ENCODE data around the gene GRID2.
"Not testable (repeated sequence)": the region's sequence is repeated elsewhere in the genome, so short reads cannot be mapped to it uniquely, and the experiment has no call there.

GRID2 gene

DNA sequence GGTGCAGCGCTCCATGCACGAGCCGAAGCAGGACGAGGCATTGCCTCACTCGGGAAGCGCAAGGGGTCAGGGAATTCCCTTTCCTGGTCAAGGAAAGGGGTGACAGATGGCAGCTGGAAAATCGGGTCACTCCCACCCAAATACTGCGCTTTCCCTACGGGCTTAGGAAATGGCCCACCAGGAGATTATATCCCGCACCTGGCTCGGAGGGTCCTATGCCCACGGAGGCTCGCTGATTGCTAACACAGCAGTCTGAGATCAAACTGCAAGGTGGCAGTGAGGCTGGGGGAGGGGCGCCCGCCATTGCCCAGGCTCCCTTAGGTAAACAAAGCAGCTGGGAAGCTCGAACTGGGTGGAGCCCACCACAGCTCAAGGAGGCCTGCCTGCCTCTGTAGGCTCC, 1373.2 kb downstream of the GRID2 start:
- DNase-seq (ENCODE audit: low read depth, low spot score); H3K27ac ChIP-seq: not testable (repeated sequence)

DNA sequence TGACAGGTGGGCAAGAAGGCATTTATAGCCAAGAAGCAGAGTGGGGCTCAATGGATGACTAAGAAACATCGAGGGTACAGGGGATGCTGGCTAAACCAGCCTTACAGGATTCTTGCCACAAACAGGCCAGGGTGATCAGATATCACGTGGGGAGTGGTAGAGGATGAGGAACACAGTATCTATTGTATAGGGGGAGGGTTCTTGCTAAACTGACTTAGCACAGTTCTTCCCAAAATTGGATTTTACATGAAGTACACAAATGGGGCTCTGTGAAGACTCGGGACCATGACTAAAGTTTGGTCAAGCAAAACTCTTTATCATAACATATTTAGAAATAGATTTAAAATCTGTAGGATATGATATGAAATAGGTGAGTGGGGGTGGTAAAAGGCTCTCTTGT, 1380.8 kb downstream of the GRID2 start:
- DNase-seq (ENCODE audit: low read depth, low spot score): no peak
- no peak overlapping the region for H3K27ac ChIP-seq

DNA sequence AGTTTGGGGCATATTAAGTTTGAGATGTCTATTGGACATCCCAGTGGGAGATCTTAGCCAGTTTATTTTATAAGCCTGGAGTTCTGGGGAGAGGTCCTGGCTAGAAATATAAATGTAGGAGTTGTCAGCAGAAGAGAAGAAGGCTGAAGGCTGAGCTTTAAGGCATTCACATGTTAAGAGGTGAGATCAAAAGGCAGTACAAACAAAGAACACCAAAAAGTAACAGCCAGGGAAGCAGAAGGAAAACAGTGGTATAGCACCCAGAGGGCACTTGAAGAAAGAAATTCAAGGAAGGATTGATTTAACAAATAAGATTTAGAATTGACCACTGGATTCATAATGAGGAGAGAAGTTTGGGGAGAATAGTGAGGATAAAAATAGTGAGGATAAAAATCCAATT, 1383.5 kb downstream of the GRID2 start:
- no peak for DNase-seq (ENCODE audit: low read depth, low spot score)
- no peak overlapping the region for H3K27ac ChIP-seq

DNA sequence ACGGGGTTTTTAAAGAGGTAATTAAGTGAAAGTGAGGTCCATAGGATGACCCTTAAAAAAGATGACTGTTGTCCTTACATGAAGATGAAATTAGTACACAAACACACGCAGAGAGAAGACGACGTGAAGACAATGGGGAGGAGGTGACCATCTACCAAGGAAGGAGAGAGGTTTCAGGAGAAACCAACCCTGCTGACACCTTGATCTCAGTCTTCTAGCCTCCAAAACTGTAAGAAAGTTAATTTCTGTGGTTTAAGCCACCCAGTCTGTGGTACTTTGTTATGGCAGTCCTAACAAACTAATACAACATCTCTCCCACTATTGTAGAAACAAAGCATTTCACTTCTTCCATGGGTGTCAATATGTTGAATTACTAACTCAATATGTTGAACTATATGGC, 1385.2 kb downstream of the GRID2 start:
- H3K27ac ChIP-seq: no peak overlapping the region
- DNase-seq (ENCODE audit: low read depth, low spot score): no peak

DNA sequence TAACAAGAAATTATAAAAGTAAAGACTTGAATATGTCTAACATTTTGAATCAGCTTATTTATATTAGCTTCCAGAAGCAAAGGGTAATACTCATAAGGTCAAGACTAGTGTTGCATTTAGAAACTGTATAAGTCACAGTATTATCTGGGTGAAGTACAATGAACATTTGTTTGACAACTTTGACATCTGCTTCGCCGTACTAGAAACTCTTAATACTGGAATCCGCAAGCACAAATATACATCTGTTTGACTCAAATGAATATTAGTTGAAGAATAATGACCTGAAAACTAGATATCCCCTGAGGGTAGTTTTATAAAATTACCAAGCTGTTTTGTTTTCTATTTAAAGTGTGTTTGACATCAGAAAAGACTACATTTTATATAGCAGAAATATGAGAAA, 1389.4 kb downstream of the GRID2 start:
- DNase-seq (ENCODE audit: low read depth, low spot score): no peak

DNA sequence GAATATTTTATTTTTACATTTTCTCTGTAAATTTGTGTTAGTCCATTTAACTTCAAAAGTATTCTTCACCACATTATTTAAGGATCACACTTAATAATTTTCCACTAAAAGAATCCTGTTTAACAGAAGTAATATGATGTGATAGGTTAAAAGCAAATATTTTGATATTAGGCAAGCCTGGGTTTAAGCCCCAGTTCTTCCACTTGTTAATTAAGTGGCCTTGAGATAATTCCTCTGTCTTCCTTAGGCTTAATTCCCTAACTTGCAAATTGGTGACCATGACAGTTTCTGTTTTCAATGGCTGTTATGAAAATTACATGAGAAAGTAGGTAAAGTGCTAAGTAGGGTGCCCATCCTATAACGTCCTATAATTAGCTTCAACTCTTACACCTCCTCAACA, 1394.9 kb downstream of the GRID2 start:
- no peak for DNase-seq (ENCODE audit: low read depth, low spot score)
- H3K27ac ChIP-seq: no peak overlapping the region

More for the DNA sequence above, 1389.4 kb downstream of the GRID2 start:
- H3K27ac ChIP-seq: no peak overlapping the region

DNA sequence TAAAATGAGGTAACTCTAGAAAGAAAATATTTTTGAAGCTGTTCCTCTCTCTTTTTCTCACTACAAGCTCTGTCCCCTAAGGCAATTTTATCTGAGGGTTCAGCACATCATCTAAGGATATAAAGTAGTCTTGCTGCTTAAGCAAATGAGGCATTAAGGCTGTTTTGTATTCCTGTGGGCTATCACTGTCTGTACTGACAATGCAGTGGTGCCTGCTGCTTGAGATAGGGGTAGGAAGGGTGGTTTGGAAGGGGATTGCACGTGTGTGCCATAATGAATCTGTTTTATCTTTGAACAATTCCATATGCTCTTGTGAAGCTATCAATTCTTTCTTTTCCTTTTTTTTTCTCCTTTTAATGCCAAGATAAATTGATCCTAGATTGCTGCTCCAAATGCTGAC, 1396.8 kb downstream of the GRID2 start:
- no peak overlapping the region for H3K27ac ChIP-seq
- DNase-seq (ENCODE audit: low read depth, low spot score): no peak

DNA sequence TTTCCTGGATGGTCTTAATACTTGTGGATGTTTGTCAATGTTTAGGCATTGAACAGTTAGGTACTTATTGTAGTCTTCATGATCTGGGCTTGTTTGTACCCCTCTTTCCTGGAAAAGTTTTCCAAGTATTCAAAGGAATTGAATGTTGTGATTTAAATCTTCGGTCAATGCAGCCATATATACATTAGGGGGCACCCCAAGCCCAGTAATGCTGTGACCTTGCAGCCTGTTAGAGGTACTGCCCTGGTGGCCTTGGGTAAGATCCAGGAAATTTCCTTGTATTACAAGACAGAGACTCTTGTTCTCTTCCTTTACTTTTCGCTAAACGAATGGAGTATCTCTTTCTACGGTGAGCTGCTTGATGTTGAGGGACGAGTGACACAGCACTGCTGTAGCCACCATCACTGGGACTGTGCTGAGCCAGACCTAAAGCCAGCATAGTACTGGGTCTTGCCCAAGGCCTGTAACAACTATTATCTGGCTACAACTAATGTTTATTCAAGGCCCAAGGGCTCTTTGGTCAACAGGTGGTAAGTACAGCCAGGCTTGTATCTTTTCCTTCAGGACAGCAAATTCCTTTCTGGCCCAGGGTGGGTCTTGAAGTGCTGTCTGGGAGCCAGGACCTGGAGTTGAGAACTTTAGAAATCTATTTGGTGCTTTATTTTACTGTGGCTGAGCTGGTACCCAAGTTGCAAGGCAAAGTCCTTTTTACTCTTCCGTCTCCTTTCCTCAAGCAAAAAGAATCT, 1406.5 kb downstream of the GRID2 start:
- no peak overlapping the region for H3K27ac ChIP-seq
- DNase-seq (ENCODE audit: low read depth, low spot score): no peak

DNA sequence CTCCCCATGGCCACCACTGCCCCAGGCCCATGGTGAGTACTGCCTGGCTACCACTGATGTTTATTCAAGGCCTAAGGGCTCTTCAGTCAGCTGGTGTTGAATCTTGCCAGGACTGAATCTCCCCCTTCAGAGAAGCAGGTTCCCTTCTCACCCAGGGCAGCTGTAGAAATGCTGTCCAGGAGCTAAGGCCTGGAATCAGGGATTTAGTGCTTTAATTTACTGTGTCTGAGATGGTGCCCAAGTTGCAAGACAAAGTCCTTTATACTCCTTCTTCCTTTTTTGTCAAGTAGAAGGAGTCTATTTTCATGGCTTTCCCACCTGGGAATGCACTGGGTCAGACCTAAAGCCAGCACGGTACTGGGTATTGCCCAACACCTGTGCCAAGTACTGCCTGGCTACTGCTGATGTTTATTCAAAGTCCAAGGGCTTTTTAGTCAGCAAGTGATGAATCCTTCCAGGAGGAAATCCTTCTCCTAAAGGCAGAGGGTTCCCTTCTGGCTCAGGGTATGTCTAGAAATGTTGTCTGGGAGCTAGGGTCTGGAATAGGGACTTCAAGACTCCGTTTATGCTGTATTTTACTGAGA, 1407.2 kb downstream of the GRID2 start:
- DNase-seq (ENCODE audit: low read depth, low spot score): no peak
- H3K27ac ChIP-seq: no peak overlapping the region

DNA sequence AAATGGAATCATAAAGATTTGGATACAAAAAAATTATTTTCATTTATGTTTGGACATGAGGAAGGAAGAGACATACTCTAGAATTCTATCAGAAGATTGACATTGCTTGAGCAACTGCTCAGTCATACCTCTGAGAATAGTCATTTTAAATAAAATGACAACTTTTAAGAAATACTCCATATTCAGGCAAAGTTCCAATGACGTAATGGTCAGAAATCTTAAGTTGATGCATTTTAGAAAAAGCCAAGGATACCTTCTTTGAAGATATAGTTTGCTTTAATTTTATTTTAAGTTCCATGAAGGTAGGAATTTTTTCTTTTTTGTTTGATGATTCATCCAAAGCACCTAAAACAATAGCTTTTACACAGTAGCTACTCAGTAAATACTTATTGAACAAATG, 1414.5 kb downstream of the GRID2 start:
- H3K27ac ChIP-seq: no peak overlapping the region
- DNase-seq (ENCODE audit: low read depth, low spot score): no peak

DNA sequence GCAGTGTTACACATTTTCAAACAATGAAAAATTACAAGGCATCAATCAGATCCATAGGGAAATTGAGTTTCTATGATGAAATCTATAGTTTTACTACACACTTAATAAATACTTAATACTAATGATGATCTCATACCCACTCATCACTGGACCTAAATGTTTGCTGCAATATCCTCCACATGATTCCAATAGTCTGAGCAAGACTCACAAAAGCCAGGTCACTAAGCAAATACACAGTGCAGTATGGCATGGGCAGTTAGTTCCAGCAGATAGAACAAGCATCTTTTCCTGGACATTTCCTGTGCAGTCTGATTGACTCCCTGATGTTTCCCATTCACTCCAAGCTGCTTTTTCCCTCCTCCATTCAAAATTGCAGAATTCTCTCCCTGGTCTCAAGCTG, 1415.8 kb downstream of the GRID2 start:
- DNase-seq (ENCODE audit: low read depth, low spot score): no peak

DNA sequence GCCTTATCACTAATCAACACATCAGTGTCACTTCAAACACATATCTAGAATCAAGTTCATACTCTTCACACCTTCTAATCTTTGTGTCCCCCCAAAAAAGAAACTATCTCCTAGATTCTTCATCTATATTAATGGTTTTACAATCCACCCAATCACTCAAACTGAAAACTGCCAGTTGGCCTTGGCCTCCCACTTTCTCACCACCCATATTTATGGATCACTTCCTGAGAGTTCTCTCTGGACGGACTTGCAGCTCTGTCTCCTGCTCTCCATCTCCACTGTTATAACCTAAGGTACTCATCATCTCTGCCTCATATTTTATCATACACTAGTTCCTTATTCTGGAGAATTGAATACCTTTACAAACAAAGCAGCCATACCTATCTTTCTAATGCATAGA, 1418.7 kb downstream of the GRID2 start:
- DNase-seq (ENCODE audit: low read depth, low spot score): no peak
- no peak overlapping the region for H3K27ac ChIP-seq

More for the DNA sequence above, 1415.8 kb downstream of the GRID2 start:
- H3K27ac ChIP-seq: no peak overlapping the region

DNA sequence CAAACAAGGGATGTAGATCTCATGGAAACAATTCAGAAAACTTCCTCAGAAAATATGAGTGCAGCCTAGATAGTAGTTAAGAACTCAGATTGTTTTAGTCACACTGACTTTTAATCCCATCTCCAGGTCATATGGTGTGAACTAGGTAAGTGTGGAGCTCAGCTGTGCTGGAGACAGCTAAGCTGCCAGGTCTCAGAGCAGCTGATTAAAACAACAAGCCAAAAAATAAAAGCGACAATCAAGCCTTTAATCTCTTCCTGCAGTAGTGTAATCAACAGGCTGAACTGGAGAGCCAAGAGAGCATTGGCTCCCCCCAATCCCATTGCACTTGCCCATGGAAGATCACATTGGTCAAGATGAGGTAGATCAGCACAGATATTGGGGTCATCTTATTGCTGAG, 1426.5 kb downstream of the GRID2 start:
- H3K27ac ChIP-seq: no peak overlapping the region
- DNase-seq (ENCODE audit: low read depth, low spot score): no peak

DNA sequence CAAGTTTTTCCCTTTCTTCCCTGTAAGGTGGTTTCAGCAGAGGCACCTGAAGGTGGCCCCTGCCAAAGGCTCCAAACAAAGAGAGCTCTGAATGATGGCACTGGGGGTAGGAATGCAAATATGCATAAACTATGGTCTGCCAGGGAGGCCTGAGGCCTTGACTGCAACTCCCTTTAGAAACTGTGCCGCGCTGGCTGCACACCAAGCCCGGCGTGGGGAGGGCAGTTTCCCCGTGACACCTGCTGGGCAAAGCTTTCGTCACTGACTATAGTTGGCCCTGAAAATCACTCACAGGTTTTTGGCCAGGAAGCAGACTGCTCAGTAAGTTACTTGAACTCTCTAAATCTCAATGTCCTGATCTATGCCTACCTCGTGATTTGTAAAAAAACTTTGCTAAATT, 1427.0 kb downstream of the GRID2 start:
- no peak overlapping the region for H3K27ac ChIP-seq

DNA sequence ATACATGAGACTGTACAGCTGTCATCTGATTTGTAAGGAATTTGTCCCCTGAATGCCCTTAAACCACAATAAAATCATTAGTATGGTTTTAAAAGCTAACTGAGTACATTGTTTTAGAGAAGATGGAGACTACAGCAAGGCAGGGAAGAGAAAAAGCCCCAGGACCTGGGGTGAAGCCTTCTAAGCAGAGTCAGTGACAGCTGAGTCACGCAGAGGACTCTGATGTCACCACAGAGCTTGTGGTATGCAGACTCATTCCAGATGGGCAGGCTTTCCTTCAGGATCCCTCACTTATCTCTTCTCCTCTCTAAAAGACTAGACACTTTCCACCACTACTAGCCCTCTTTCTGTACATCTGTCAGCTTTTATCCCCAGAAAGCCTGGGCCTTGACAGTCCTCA, 1427.7 kb downstream of the GRID2 start:
- H3K27ac ChIP-seq: no peak overlapping the region
- DNase-seq (ENCODE audit: low read depth, low spot score): no peak

More for the DNA sequence above, 1427.0 kb downstream of the GRID2 start:
- DNase-seq (ENCODE audit: low read depth, low spot score): no peak

DNA sequence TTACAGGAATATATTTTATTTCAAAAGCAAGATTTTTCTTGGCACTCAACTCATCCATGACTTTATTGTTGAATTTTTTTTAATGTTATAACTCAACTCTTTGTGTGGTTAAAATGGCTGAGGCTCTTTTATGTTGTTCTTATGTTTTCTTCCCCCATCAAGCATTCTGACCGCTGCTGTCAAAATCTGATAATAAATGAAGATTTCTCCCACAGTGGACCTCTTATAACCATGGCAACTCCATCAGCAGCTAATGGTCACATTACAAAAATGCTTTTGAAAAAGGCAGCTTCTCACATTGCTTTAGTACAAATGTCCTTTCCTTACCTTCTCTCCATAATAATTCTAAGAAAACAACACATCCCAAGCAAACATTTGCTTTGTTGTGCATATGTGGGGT, 1428.7 kb downstream of the GRID2 start:
- H3K27ac ChIP-seq: no peak overlapping the region
- DNase-seq (ENCODE audit: low read depth, low spot score): no peak

DNA sequence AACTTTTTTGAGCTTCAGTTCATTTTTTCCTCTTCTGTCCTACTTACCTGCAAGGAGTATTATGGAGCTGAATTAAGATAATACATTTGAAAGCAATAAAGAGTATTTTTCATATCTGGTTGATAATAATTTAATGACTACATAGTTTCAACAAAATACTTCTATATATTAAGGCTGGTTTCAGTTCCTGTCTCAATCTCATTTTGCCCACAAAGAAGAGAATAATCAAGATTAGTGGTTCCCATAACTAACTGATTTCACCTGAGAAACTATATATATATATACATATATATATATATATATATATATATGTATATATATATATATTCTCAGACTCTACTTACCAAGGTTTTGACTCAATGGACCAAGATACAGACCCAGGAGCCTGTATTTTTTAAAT, 1437.1 kb downstream of the GRID2 start:
- H3K27ac ChIP-seq: no peak overlapping the region
- no peak for DNase-seq (ENCODE audit: low read depth, low spot score)

DNA sequence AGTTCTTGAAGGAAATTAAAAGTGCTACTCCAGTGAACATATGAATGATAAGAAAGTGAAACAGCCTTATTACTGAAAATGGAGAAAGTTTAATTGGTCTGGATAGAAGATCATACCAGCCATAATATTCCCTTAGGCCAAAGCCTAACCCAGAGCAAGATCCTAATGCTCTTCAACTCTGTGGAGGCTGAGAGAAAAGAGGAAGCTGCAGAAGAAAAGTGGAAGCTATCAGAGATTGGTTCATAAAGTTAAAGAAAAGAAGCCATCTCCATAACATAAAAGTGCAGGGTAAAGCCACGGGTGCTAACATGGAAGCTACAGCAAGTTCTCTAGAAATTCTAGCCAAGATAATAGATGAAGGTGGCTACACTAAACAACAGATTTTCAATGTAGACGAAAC, 1439.3 kb downstream of the GRID2 start:
- H3K27ac ChIP-seq: no peak overlapping the region
- DNase-seq (ENCODE audit: low read depth, low spot score): no peak

DNA sequence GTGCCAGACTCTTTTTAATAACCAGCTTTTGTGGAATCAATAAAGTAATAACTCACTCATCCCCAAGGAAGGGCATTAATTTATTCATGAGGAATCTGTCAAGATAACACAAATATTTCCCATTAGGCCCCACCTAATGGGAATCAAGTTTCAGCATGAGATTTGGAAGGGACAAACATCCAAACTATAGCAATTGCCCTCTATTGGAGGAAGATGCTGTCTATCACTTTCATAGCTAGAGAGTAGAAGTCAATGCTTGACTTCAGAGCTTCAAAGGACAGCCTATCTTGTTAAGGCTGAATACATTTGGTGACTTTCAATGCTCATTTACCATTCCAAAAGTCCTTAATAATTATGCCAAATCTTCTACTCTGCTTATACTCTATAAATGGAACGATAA, 1439.9 kb downstream of the GRID2 start:
- DNase-seq (ENCODE audit: low read depth, low spot score): no peak
- no peak overlapping the region for H3K27ac ChIP-seq

DNA sequence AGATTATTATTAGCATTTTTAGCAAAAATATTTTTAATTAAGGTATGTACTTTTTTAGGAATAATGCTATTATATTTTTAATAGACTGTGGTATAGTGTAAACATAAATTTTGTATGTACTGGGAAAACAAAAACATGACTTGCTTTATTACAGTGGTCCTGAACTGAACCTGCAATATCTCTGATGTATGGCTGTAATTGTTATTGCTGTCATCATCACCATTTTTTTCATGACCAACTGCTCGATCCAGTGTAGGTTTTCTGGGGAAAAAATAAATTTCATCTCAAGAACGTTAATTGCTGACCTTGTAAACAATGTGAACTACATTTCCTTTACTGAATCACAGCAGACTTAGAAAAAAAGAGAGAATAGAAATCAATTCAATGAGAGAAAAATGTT, 1441.2 kb downstream of the GRID2 start:
- H3K27ac ChIP-seq: no peak overlapping the region
- DNase-seq (ENCODE audit: low read depth, low spot score): no peak

DNA sequence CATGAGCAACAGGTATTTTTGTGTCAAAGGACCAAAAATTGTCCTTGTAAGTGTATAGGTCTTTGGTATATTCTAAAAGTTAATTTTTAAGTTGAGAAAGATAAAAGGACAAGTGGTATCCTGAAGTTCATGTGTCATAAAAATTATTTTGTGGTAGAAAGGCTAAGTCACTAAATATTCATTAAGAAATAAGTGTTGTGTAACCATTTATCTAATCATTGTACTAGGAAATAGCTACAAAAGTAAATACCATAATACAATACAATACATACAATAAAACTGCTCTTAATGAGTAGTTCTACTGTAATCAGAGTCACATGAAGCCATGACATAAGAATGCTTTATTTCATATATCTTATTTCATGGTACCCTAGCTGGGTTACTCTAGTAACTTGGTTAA, 1442.3 kb downstream of the GRID2 start:
- no peak overlapping the region for H3K27ac ChIP-seq
- DNase-seq (ENCODE audit: low read depth, low spot score): no peak

DNA sequence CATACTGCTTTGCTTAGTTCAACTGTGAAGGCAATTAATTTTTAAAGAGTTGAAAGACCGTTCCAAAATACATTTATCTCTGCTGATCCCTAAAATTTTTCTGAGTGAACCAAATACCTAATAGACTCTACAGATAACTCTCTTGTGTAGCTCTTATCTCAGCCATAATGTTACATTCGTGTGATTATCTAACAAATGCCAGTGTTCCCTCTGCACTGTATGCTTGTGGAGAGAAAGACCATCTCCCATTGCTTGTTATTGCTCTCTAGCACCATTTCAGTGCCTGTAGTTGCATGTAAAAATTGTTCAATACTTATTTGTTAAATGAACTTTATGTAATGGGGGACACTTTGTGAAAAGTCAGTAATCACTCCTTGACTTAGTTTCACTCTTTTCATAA, 1443.5 kb downstream of the GRID2 start:
- H3K27ac ChIP-seq: no peak overlapping the region
- DNase-seq (ENCODE audit: low read depth, low spot score): no peak
